IPS-15b (cell line): ENCODE results near the gene COL4A3.

Source experiments
- H3K27me3 ChIP-seq: one replicate; pipeline ENCODE4 v1.6.1; 2013; ENCODE audit warnings: low read length; ENCODE audit not compliant: control insufficient read depth, insufficient read depth
- H3K36me3 ChIP-seq: one replicate; pipeline ENCODE4 v1.6.1; 2013; ENCODE audit warnings: low read length; ENCODE audit not compliant: control insufficient read depth, insufficient read depth
- H3K4me1 ChIP-seq: one replicate; pipeline ENCODE4 v1.6.1; 2013; ENCODE audit warnings: mild to moderate bottlenecking, low read length; ENCODE audit not compliant: control insufficient read depth, insufficient read depth
- H3K4me3 ChIP-seq: one replicate; pipeline ENCODE4 v1.5.1; 2013; ENCODE audit warnings: low read depth, low read length
- H3K9ac ChIP-seq: one replicate; pipeline ENCODE4 v1.6.1; 2013; ENCODE audit warnings: low read depth, mild to moderate bottlenecking, low read length
- H3K9me3 ChIP-seq: one replicate; pipeline ENCODE4 v1.6.1; 2013; ENCODE audit warnings: mild to moderate bottlenecking, low read length; ENCODE audit not compliant: control insufficient read depth, insufficient read depth

The COL4A3 gene

GRCh38 chr2:227188292-227188691, 23.9 kb downstream of the COL4A3 start:
- no peaks in the 10 kb centered on the region for H3K36me3 ChIP-seq
- no peak overlapping the region for H3K4me3 ChIP-seq
- no peak overlapping the region for H3K9ac ChIP-seq
- H3K9me3 ChIP-seq: no peaks in the 10 kb centered on the region
- peaks cover 9% of the 10 kb centered on the region for H3K4me1 ChIP-seq
- peaks cover 2% of the 10 kb centered on the region for H3K27me3 ChIP-seq

- H3K27me3 ChIP-seq: peaks cover 2% of the 10 kb centered on the region
- peaks cover 2% of the 10 kb centered on the region for H3K4me1 ChIP-seq
- no peaks in the 10 kb centered on the region for H3K36me3 ChIP-seq
- no peaks in the 10 kb centered on the region for H3K9me3 ChIP-seq
- no peak overlapping the region for H3K4me3 ChIP-seq
- no peak overlapping the region for H3K9ac ChIP-seq
These were observed 26.9 kb downstream of the COL4A3 start for GRCh38 chr2:227191367-227191766.

GRCh38 chr2:227192491-227192890, 28.1 kb downstream of the COL4A3 start:
- no peaks in the 10 kb centered on the region for H3K36me3 ChIP-seq
- no peak overlapping the region for H3K9ac ChIP-seq
- H3K4me3 ChIP-seq: no peak overlapping the region
- H3K4me1 ChIP-seq: peaks cover 2% of the 10 kb centered on the region
- H3K27me3 ChIP-seq: peaks cover 2% of the 10 kb centered on the region
- H3K9me3 ChIP-seq: no peaks in the 10 kb centered on the region

- H3K27me3 ChIP-seq: no peaks in the 10 kb centered on the region
- H3K4me1 ChIP-seq: no peaks in the 10 kb centered on the region
- H3K4me3 ChIP-seq: no peak overlapping the region
- H3K9me3 ChIP-seq: no peaks in the 10 kb centered on the region
- no peak overlapping the region for H3K9ac ChIP-seq
- no peaks in the 10 kb centered on the region for H3K36me3 ChIP-seq
These were observed 29.8 kb downstream of the COL4A3 start for GRCh38 chr2:227194219-227194618.

GRCh38 chr2:227198866-227199265, 34.4 kb downstream of the COL4A3 start:
- Histone ChIP-seq H3K9me3 (no peaks in the 10 kb centered on the region), H3K27me3 (no peaks in the 10 kb centered on the region), H3K4me3 (no peak overlapping the region), H3K4me1 (no peaks in the 10 kb centered on the region), H3K9ac (no peak overlapping the region), H3K36me3 (no peaks in the 10 kb centered on the region)

GRCh38 chr2:227201771-227202170, 37.3 kb downstream of the COL4A3 start:
- Histone ChIP-seq H3K4me1 (no peaks in the 10 kb centered on the region), H3K4me3 (no peak overlapping the region), H3K36me3 (no peaks in the 10 kb centered on the region), H3K9me3 (no peaks in the 10 kb centered on the region), H3K27me3 (peaks cover 6% of the 10 kb centered on the region), H3K9ac (no peak overlapping the region)

GRCh38 chr2:227204452-227204851, 40.0 kb downstream of the COL4A3 start:
- Histone ChIP-seq H3K9me3 (no peaks in the 10 kb centered on the region), H3K36me3 (no peaks in the 10 kb centered on the region)

GRCh38 chr2:227205701-227206100, 41.3 kb downstream of the COL4A3 start:
- no peaks in the 10 kb centered on the region for H3K4me1 ChIP-seq
- H3K9ac ChIP-seq: no peak overlapping the region
- peaks cover 21% of the 10 kb centered on the region for H3K27me3 ChIP-seq
- no peak overlapping the region for H3K4me3 ChIP-seq
- no peaks in the 10 kb centered on the region for H3K9me3 ChIP-seq
- no peaks in the 10 kb centered on the region for H3K36me3 ChIP-seq

More at GRCh38 chr2:227204452-227204851, 40.0 kb downstream of the COL4A3 start:
- no peak overlapping the region for H3K9ac ChIP-seq
- peaks cover 21% of the 10 kb centered on the region for H3K27me3 ChIP-seq
- no peak overlapping the region for H3K4me3 ChIP-seq
- no peaks in the 10 kb centered on the region for H3K4me1 ChIP-seq

GRCh38 chr2:227206406-227206805, 42.0 kb downstream of the COL4A3 start:
- H3K36me3 ChIP-seq: no peaks in the 10 kb centered on the region
- no peak overlapping the region for H3K9ac ChIP-seq
- no peak overlapping the region for H3K4me3 ChIP-seq
- H3K9me3 ChIP-seq: no peaks in the 10 kb centered on the region
- no peaks in the 10 kb centered on the region for H3K4me1 ChIP-seq
- peaks cover 21% of the 10 kb centered on the region for H3K27me3 ChIP-seq

GRCh38 chr2:227207573-227207972, 43.1 kb downstream of the COL4A3 start:
- Histone ChIP-seq H3K4me1 (no peaks in the 10 kb centered on the region), H3K9ac (no peak overlapping the region), H3K9me3 (no peaks in the 10 kb centered on the region), H3K4me3 (no peak overlapping the region), H3K27me3 (peaks cover 21% of the 10 kb centered on the region), H3K36me3 (no peaks in the 10 kb centered on the region)

- Histone ChIP-seq H3K36me3 (no peaks in the 10 kb centered on the region), H3K27me3 (no peaks in the 10 kb centered on the region), H3K9me3 (no peaks in the 10 kb centered on the region), H3K4me1 (no peaks in the 10 kb centered on the region), H3K9ac (no peak overlapping the region), H3K4me3 (no peak overlapping the region)
These were observed 50.2 kb downstream of the COL4A3 start for GRCh38 chr2:227214622-227215041.

- Histone ChIP-seq H3K36me3 (no peaks in the 10 kb centered on the region), H3K9me3 (no peaks in the 10 kb centered on the region)
These were observed 55.1 kb downstream of the COL4A3 start for GRCh38 chr2:227219312-227220105.

More at GRCh38 chr2:227219312-227220105, 55.1 kb downstream of the COL4A3 start:
- no peaks in the 10 kb centered on the region for H3K27me3 ChIP-seq
- H3K9ac ChIP-seq: no peak overlapping the region
- H3K4me3 ChIP-seq: no peak overlapping the region
- H3K4me1 ChIP-seq: no peaks in the 10 kb centered on the region
